HepG2 (cell line): ENCODE results near the gene LXN. TPM values are rescaled to one million over a fixed set of nuclear protein-coding genes. Genes with fewer than 3 reads are reported as not detected.

Experiments used
- BCL6 ChIP-seq: IDR thresholded peaks from 2 replicates; pipeline ENCODE4 v1.6.1; 2016; ENCODE audit warnings: missing genetic modification reagents, missing compliant biosample characterization
- GPN1 ChIP-seq: sonication (generic); formaldehyde crosslinking; IDR thresholded peaks from 2 replicates; pipeline ENCODE4 v1.5.1; 2020; ENCODE audit warnings: missing genetic modification reagents, borderline replicate concordance
- GZF1 ChIP-seq: sonication (generic); formaldehyde crosslinking; IDR thresholded peaks from 2 replicates; pipeline ENCODE4 v1.5.1; 2020; ENCODE audit warnings: mild to moderate bottlenecking, missing genetic modification reagents
- HCFC1 ChIP-seq: fragments of 150-350 bp; IDR thresholded peaks from 2 replicates; pipeline ENCODE4 v1.6.1; 2014; ENCODE audit warnings: low read depth, low read length
- KLF12 ChIP-seq: sonication (generic); formaldehyde crosslinking; IDR thresholded peaks from 2 replicates; pipeline ENCODE4 v1.4.0; 2020; ENCODE audit warnings: missing genetic modification reagents, borderline replicate concordance
- MEIS1 ChIP-seq: sonication (generic); formaldehyde crosslinking; IDR thresholded peaks from 2 replicates; pipeline ENCODE4 v1.9.0; 2021; ENCODE audit warnings: mild to moderate bottlenecking, missing genetic modification reagents, moderate library complexity, borderline replicate concordance
- RXRA ChIP-seq: sonication (generic); formaldehyde crosslinking; IDR thresholded peaks from 2 replicates; pipeline ENCODE4 v1.5.1; 2020; ENCODE audit warnings: missing genetic modification reagents
- SATB2 ChIP-seq: sonication (generic); formaldehyde crosslinking; IDR thresholded peaks from 2 replicates; pipeline ENCODE4 v1.5.0; 2020; ENCODE audit warnings: missing genetic modification reagents
- SMYD3 ChIP-seq: sonication (generic); formaldehyde crosslinking; IDR thresholded peaks from 2 replicates; pipeline ENCODE4 v1.8.1; 2023; ENCODE audit warnings: mild to moderate bottlenecking, missing genetic modification reagents
- SNRNP70 ChIP-seq: fragments of 200-400 bp; formaldehyde crosslinking; IDR thresholded peaks from 2 replicates; pipeline ENCODE4 v1.6.1; 2017; ENCODE audit warnings: mild to moderate bottlenecking, low read depth, low read length, moderate library complexity
- STAG1 ChIP-seq: sonication (generic); formaldehyde crosslinking; IDR thresholded peaks from 2 replicates; pipeline ENCODE4 v1.4.0; 2020; ENCODE audit warnings: missing genetic modification reagents
- TARDBP ChIP-seq: sonication (generic); formaldehyde crosslinking; IDR thresholded peaks from 2 replicates; pipeline ENCODE4 v1.8.0; 2022; ENCODE audit warnings: mild to moderate bottlenecking, missing genetic modification reagents
- TBX3 ChIP-seq: fragments of 450-650 bp; IDR thresholded peaks from 2 replicates; pipeline ENCODE4 v1.6.1; 2017; ENCODE audit warnings: antibody characterized with exemption, mild to moderate bottlenecking, inconsistent platforms, borderline replicate concordance
- ZFP41 ChIP-seq: sonication (generic); formaldehyde crosslinking; IDR thresholded peaks from 2 replicates; pipeline ENCODE4 v1.4.0; 2020; ENCODE audit warnings: mild to moderate bottlenecking, missing genetic modification reagents, borderline replicate concordance
- ZFY ChIP-seq: sonication (generic); formaldehyde crosslinking; IDR thresholded peaks from 2 replicates; pipeline ENCODE4 v1.4.0; 2020; ENCODE audit warnings: missing genetic modification reagents
- ZNF138 ChIP-seq: sonication (generic); formaldehyde crosslinking; IDR thresholded peaks from 2 replicates; pipeline ENCODE4 v1.5.0; 2020; ENCODE audit warnings: mild to moderate bottlenecking, low read depth, missing genetic modification reagents
- ZNF3 ChIP-seq: IDR thresholded peaks from 2 replicates; pipeline ENCODE4 v1.7.0; 2017; ENCODE audit warnings: inconsistent platforms
- ZNF33B ChIP-seq: sonication (generic); formaldehyde crosslinking; IDR thresholded peaks from 2 replicates; pipeline ENCODE4 v1.5.1; 2020; ENCODE audit warnings: mild to moderate bottlenecking, missing genetic modification reagents
- ZNF354B ChIP-seq: sonication (generic); formaldehyde crosslinking; IDR thresholded peaks from 2 replicates; pipeline ENCODE4 v1.8.0; 2022; ENCODE audit warnings: mild to moderate bottlenecking, missing genetic modification reagents
- ZNF567 ChIP-seq: sonication (generic); formaldehyde crosslinking; IDR thresholded peaks from 2 replicates; pipeline ENCODE4 v1.8.1; 2023; ENCODE audit warnings: mild to moderate bottlenecking, missing genetic modification reagents, borderline replicate concordance
- ZNF572 ChIP-seq: sonication (generic); formaldehyde crosslinking; IDR thresholded peaks from 2 replicates; pipeline ENCODE4 v1.5.1; 2020; ENCODE audit warnings: mild to moderate bottlenecking, missing genetic modification reagents
- ZNF768 ChIP-seq: sonication (generic); formaldehyde crosslinking; IDR thresholded peaks from 2 replicates; pipeline ENCODE4 v1.4.0; 2020; ENCODE audit warnings: missing genetic modification reagents
- polyA plus RNA-seq, 8 experiments: library from polyadenylated mRNA; depleted of rRNA in 3 of 8; stranded (reverse) in 7 of 8; unstranded in 1 of 8; fragments of >200 nt; fragmentation: Illumina TruSeq in 4 of 8; extraction: Trizol in 4 of 8; gene quantifications; 2 replicates each; pipeline versions ENCODE4 v1.2.1 to v1.2.3, GENCODE V29; 2011 to 2016; ENCODE audit warnings: low read depth in 4 of 8, missing spikeins in 1 of 8, mixed read lengths in 1 of 8; ENCODE audit not compliant: insufficient read depth in 1 of 8
- total RNA-seq, 5 experiments: library from RNA; depleted of rRNA; stranded (reverse); fragments of >200 nt; fragmentation: Illumina TruSeq; extraction: Trizol; gene quantifications; 2 replicates each; pipeline ENCODE4 v1.2.3, GENCODE V29; 2016; ENCODE audit warnings: low read depth in 1 of 5
- TF ChIP-seq, protein P1 (sequence below): sonication (generic); formaldehyde crosslinking; IDR thresholded peaks from 2 replicates; pipeline ENCODE4 v1.4.0; 2020; ENCODE audit warnings: missing genetic modification reagents
- TF ChIP-seq, protein P2 (sequence below): sonication (generic); formaldehyde crosslinking; IDR thresholded peaks from 2 replicates; pipeline ENCODE4 v1.4.0; 2020; ENCODE audit warnings: mild to moderate bottlenecking, missing genetic modification reagents
- TF ChIP-seq, protein P3 (sequence below): sonication (generic); formaldehyde crosslinking; IDR thresholded peaks from 2 replicates; pipeline ENCODE4 v1.4.0; 2020; ENCODE audit warnings: mild to moderate bottlenecking, low read depth, missing genetic modification reagents
- TF ChIP-seq, protein P4 (sequence below): sonication (generic); formaldehyde crosslinking; IDR thresholded peaks from 2 replicates; pipeline ENCODE4 v1.4.0; 2020; ENCODE audit warnings: missing genetic modification reagents

LXN gene
- total and polyA plus RNA-seq, 2 of the 13 experiments (the other 11 are each of a cell fraction or from before 2014, with no cell fraction given) = not detected

DNA sequence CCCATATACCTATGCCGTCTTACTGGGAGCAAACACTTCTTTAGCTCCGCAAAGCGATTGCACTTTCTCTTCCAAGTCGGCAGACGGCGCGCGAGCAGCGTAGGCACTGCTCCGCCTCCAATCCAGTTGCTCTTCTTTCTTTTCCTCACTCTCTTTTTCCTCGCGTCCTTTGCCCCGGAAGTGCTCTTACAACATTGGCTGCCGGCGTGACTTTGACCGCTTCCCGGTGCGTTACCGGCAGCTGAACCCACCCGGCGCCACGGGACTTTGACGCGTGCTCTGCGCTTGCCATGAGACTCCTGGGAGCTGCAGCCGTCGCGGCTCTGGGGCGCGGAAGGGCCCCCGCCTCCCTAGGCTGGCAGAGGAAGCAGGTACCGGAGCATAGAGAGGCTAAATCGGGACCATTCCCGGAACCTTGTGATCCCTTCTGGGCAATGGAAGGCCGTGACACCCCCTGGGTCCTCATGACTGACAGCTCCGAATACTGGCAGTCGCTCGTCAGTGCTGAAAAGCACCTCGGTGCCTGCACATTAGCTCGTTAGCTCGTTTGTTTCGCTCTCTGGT is 28.0 kb downstream of the LXN start, which contains the start of gene GFM1 (continued):
- peak; percentile 70; the same call in 1 of the 2 replicates for TF ChIP-seq BCL6 (CRISPR knock-in tag)
- no peak for TF ChIP-seq ZNF354B (CRISPR knock-in tag)
- TF ChIP-seq SMYD3 (CRISPR knock-in tag) = peak; percentile 81
- peak; percentile 71; the same call in 1 of the 2 replicates for TF ChIP-seq ZNF567 (CRISPR knock-in tag)
- 0 out of 2 replicates have a peak, but pooled peaks have one; percentile 61 for TF ChIP-seq GZF1 (CRISPR knock-in tag)
- TF ChIP-seq TBX3 = peak; percentile 80; the same call in 1 of the 2 replicates
- no peak for TF ChIP-seq SNRNP70
- TF ChIP-seq TARDBP (CRISPR knock-in tag) = peak; percentile 94
- TF ChIP-seq, protein P1, sequence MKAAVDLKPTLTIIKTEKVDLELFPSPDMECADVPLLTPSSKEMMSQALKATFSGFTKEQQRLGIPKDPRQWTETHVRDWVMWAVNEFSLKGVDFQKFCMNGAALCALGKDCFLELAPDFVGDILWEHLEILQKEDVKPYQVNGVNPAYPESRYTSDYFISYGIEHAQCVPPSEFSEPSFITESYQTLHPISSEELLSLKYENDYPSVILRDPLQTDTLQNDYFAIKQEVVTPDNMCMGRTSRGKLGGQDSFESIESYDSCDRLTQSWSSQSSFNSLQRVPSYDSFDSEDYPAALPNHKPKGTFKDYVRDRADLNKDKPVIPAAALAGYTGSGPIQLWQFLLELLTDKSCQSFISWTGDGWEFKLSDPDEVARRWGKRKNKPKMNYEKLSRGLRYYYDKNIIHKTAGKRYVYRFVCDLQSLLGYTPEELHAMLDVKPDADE (CRISPR knock-in tag) = no peak
- TF ChIP-seq ZFY (CRISPR knock-in tag) = peak; percentile 88
- TF ChIP-seq, protein P2, sequence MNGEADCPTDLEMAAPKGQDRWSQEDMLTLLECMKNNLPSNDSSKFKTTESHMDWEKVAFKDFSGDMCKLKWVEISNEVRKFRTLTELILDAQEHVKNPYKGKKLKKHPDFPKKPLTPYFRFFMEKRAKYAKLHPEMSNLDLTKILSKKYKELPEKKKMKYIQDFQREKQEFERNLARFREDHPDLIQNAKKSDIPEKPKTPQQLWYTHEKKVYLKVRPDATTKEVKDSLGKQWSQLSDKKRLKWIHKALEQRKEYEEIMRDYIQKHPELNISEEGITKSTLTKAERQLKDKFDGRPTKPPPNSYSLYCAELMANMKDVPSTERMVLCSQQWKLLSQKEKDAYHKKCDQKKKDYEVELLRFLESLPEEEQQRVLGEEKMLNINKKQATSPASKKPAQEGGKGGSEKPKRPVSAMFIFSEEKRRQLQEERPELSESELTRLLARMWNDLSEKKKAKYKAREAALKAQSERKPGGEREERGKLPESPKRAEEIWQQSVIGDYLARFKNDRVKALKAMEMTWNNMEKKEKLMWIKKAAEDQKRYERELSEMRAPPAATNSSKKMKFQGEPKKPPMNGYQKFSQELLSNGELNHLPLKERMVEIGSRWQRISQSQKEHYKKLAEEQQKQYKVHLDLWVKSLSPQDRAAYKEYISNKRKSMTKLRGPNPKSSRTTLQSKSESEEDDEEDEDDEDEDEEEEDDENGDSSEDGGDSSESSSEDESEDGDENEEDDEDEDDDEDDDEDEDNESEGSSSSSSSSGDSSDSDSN = peak; percentile 81; the same call in 1 of the 2 replicates
- no peak for TF ChIP-seq ZFP41
- TF ChIP-seq STAG1 = peak; percentile 45
- peak; percentile 67; the same call in 1 of the 2 replicates for TF ChIP-seq GPN1 (CRISPR knock-in tag)
- TF ChIP-seq, protein P3, sequence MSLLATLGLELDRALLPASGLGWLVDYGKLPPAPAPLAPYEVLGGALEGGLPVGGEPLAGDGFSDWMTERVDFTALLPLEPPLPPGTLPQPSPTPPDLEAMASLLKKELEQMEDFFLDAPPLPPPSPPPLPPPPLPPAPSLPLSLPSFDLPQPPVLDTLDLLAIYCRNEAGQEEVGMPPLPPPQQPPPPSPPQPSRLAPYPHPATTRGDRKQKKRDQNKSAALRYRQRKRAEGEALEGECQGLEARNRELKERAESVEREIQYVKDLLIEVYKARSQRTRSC (CRISPR knock-in tag) = no peak
- peak; percentile 89; the same call in 1 of the 2 replicates for TF ChIP-seq ZNF572
- peak; percentile 81; the same call in 1 of the 2 replicates for TF ChIP-seq ZNF33B
- peak; percentile 84 for TF ChIP-seq RXRA
- TF ChIP-seq, protein P4, sequence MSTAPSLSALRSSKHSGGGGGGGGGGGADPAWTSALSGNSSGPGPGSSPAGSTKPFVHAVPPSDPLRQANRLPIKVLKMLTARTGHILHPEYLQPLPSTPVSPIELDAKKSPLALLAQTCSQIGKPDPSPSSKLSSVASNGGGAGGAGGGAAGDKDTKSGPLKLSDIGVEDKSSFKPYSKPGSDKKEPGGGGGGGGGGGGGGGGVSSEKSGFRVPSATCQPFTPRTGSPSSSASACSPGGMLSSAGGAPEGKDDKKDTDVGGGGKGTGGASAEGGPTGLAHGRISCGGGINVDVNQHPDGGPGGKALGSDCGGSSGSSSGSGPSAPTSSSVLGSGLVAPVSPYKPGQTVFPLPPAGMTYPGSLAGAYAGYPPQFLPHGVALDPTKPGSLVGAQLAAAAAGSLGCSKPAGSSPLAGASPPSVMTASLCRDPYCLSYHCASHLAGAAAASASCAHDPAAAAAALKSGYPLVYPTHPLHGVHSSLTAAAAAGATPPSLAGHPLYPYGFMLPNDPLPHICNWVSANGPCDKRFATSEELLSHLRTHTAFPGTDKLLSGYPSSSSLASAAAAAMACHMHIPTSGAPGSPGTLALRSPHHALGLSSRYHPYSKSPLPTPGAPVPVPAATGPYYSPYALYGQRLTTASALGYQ (CRISPR knock-in tag) = peak; percentile 53
- no peak for TF ChIP-seq SATB2
- TF ChIP-seq MEIS1 (CRISPR knock-in tag) = peak; percentile 71; the same call in 1 of the 2 replicates
- no peak for TF ChIP-seq ZNF138 (CRISPR knock-in tag)
- TF ChIP-seq ZNF3 = no peak
- peak; percentile 67 for TF ChIP-seq HCFC1
- peak; percentile 75 for TF ChIP-seq ZNF768
- TF ChIP-seq KLF12 (CRISPR knock-in tag) = 0 out of 2 replicates have a peak, but pooled peaks have one; percentile 58
